Heart right ventricle (tissue), 16 donors: Measurements from ENCODE around the gene ABCC8. TPM values are rescaled to one million over a fixed set of nuclear protein-coding genes. Genes with fewer than 3 reads are reported as not detected.

Source experiments
- ATAC-seq, 8 donors: fragments of 200-7000 bp; cut with Tn5 transposase; one replicate each; pipeline ENCODE4 v1.9.1; 2020; ENCODE audit warnings: mild to moderate bottlenecking in 8 of 8, moderate library complexity in 8 of 8, moderate number of reproducible peaks in 1 of 8
- DNase-seq, 2 donors: peaks; one replicate each; pipeline ENCODE4 v3.0.0-alpha.2; 2020
- H3K27ac ChIP-seq, 10 donors: fragments of 200-600 bp; sonication (generic) in 2 of 10; one replicate each; pipeline versions ENCODE4 v1.5.0 to v1.8.0; 2020 to 2022; ENCODE audit warnings: mild to moderate bottlenecking in 3 of 10
- H3K27me3 ChIP-seq, 7 donors: fragments of 200-600 bp; one replicate each; pipeline ENCODE4 v1.8.0; 2021 to 2022; ENCODE audit warnings: mild to moderate bottlenecking in 2 of 7
- H3K36me3 ChIP-seq, 9 donors: fragments of 200-600 bp; sonication (generic) in 1 of 9; one replicate each; pipeline versions ENCODE4 v1.5.0 to v1.8.0; 2020 to 2022; ENCODE audit warnings: mild to moderate bottlenecking in 2 of 9
- H3K4me1 ChIP-seq, 9 donors: fragments of 200-600 bp; sonication (generic) in 1 of 9; one replicate each; pipeline versions ENCODE4 v1.5.0 to v1.8.0; 2020 to 2022; ENCODE audit warnings: mild to moderate bottlenecking in 4 of 9
- H3K4me3 ChIP-seq, 10 donors: fragments of 200-600 bp; sonication (generic) in 2 of 10; one replicate each; pipeline versions ENCODE4 v1.5.0 to v1.8.0; 2020 to 2022; ENCODE audit warnings: mild to moderate bottlenecking in 7 of 10, moderate library complexity in 2 of 10
- H3K9me3 ChIP-seq, 11 donors: fragments of 200-600 bp in 10 of 11; sonication (generic) in 2 of 11; one replicate each; pipeline versions ENCODE4 v1.5.0 to v1.8.0; 2013 to 2022; ENCODE audit warnings: mild to moderate bottlenecking in 2 of 11, control low read depth in 1 of 11, moderate library complexity in 1 of 11
- WGBS, 2 donors: extraction: QIAGEN DNeasy Blood & Tissue Kit; methylation state at CpG; one replicate each; pipeline ENCODE4 v1.1.7; 2013; ENCODE audit warnings: inconsistent platforms in 1 of 2; 5-methylcytosine and 5-hydroxymethylcytosine counted together
- intact Hi-C, 10 donors: fragments of 100-400 bp; cut with DNase I; formaldehyde crosslinking; loops; one replicate each; pipeline versions ENCODE4 v1.11.1 to v1.14.2; 2022
- polyA plus RNA-seq, 2 donors: library from polyadenylated mRNA; stranded (reverse); fragments of 200-250 nt; gene quantifications; one replicate each; pipeline ENCODE4 v1.2.3, GENCODE V29; 2013
- total RNA-seq, 10 donors: library from RNA; stranded (reverse); fragmentation: NEBNext Ultra II Directional in 3 of 10; extraction: Animal tissue kit (Norgen Biotek cat#: 25700) in 3 of 10; gene quantifications; one replicate each; pipeline versions ENCODE4 v1.2.1 to v1.2.4, GENCODE V29; 2021 to 2023
- TF ChIP-seq, protein P1 (sequence below), 9 donors: fragments of 200-600 bp; sonication (generic) in 2 of 9; IDR thresholded peaks; one replicate each; pipeline versions ENCODE4 v1.5.0 to v1.8.0; 2021 to 2022; ENCODE audit warnings: antibody characterized with exemption in 9 of 9, mild to moderate bottlenecking in 5 of 9, moderate library complexity in 1 of 9
- donor health status: Arrhythmogenic right ventricular cardiomyopathy.
- donor health status: ischemic (EF 13 %, LVEDD 7.1; RV severe dilation, severe dysfunction).
- donor health status: healthy with polysubstance abuse.
- donor health status: DM: no; HTN: yes; CAD: no.
- donor health status: DM: no; HTN: no; CAD: no.
- donor health status: ischemic (EF 25% LVEDD 6.9; RV normal size, moderate dysfunction).
- donor health status: ischemic (EF 25% LVEDD 5.7; RV mildly dilated, moderate dysfunction).
- donor health status: healthy.
- donor health status: DM: yes; HTN: yes; CAD: no.
- donor health status: Ischemic cardiomyopathy.
- donor health status: ischemic (EF 35%, LVEDD 5.7; RV mildly dilated, moderate dysfunction).
- donor health status: nonischemic (EF 11% LVEDD 7.7; RV severe dilation, severe dysfunction).
- donor health status: DM: yes; HTN: yes; CAD: no.
- donor health status: PGD.
- donor health status: ischemic (EF 29% LVEDD 5.4; RV normal size, mild dysfunction).
- donor health status: nonischemic (EF 23%, LVEDD 6.1; RV moderate dilation, normal function).

ABCC8 gene
- total and polyA plus RNA-seq, 12 donors = 0.47 to 8.6 (median 4.9) TPM

DNA sequence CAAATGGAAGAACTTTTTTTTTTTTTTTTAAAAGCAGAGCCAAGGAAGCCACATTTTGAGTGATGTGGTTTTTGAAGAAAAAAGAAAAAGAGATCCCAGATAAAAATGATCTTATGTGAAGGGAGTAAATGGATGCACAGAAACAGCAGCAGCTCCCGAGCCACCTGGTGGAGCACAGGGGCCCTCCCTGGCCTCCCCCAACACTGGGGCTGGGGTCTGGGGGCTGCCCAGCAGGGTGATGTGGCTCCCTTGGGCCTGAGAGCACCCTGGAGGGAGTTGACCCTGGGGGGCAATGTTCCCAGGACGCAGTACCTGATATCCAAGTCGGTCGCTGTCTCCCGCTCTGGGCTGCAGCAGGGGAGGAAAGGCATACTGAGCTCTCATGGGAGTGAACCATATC, 61.7 kb downstream of the ABCC8 start:
- intact Hi-C loops = no loop called here

DNA sequence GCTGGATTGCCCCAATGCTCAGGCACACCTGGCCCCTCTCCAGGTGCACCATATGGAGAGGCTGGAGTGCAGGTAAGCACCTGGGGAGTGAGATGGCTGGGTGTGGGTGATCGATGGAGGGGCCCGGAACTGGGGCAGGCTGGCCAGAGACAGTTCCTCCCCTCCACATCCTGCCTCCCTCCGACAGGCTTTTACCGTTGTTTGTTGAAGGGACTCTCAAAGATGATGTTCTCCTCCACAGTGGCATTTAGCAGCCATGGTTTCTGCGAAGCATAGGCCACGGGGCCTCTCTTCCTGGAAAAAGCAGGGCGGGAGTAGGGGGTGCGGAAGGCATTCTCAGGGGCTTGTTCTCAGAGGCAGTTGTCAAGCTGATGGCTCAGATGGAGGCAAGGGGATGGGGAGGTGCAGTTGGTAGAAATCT, 62.3 kb downstream of the ABCC8 start:
- peaks cover 0 to 23% (median 6%) of the 10 kb centered on the region in 9 donors for H3K4me1 ChIP-seq
- peaks cover 0 to 4% (median 0%) of the 10 kb centered on the region in 7 donors for H3K27me3 ChIP-seq
- H3K27ac ChIP-seq = no peak overlapping the region
- H3K9me3 ChIP-seq = no peaks in the 10 kb centered on the region
- intact Hi-C loops = no loop called here
- H3K4me3 ChIP-seq = no peak overlapping the region
- WGBS, 2 donors = 70 to 72% methylated on average over 8 of the region's 8 CpGs
- no peak for ATAC-seq
- TF ChIP-seq, protein P1, sequence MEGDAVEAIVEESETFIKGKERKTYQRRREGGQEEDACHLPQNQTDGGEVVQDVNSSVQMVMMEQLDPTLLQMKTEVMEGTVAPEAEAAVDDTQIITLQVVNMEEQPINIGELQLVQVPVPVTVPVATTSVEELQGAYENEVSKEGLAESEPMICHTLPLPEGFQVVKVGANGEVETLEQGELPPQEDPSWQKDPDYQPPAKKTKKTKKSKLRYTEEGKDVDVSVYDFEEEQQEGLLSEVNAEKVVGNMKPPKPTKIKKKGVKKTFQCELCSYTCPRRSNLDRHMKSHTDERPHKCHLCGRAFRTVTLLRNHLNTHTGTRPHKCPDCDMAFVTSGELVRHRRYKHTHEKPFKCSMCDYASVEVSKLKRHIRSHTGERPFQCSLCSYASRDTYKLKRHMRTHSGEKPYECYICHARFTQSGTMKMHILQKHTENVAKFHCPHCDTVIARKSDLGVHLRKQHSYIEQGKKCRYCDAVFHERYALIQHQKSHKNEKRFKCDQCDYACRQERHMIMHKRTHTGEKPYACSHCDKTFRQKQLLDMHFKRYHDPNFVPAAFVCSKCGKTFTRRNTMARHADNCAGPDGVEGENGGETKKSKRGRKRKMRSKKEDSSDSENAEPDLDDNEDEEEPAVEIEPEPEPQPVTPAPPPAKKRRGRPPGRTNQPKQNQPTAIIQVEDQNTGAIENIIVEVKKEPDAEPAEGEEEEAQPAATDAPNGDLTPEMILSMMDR (IDR thresholded peaks at IDR 0.05) = no peak
- H3K36me3 ChIP-seq = no peaks in the 10 kb centered on the region
- DNase-seq = no peak

More for the DNA sequence above, 61.7 kb downstream of the ABCC8 start:
- Histone ChIP-seq H3K4me1 (peaks cover 0 to 23% (median 6%) of the 10 kb centered on the region in 9 donors), H3K27ac (no peak overlapping the region), H3K9me3 (no peaks in the 10 kb centered on the region), H3K27me3 (peaks cover 0 to 8% (median 3%) of the 10 kb centered on the region in 7 donors), H3K4me3 (no peak overlapping the region), H3K36me3 (no peaks in the 10 kb centered on the region)
- 91 to 92% methylated on average over 5 of the region's 5 CpGs for WGBS, 2 donors
- TF ChIP-seq, protein P1 (IDR thresholded peaks at IDR 0.05) = no peak
- DNase-seq (no peak), ATAC-seq (peak in 1 of 8 donors; percentile 22)

DNA sequence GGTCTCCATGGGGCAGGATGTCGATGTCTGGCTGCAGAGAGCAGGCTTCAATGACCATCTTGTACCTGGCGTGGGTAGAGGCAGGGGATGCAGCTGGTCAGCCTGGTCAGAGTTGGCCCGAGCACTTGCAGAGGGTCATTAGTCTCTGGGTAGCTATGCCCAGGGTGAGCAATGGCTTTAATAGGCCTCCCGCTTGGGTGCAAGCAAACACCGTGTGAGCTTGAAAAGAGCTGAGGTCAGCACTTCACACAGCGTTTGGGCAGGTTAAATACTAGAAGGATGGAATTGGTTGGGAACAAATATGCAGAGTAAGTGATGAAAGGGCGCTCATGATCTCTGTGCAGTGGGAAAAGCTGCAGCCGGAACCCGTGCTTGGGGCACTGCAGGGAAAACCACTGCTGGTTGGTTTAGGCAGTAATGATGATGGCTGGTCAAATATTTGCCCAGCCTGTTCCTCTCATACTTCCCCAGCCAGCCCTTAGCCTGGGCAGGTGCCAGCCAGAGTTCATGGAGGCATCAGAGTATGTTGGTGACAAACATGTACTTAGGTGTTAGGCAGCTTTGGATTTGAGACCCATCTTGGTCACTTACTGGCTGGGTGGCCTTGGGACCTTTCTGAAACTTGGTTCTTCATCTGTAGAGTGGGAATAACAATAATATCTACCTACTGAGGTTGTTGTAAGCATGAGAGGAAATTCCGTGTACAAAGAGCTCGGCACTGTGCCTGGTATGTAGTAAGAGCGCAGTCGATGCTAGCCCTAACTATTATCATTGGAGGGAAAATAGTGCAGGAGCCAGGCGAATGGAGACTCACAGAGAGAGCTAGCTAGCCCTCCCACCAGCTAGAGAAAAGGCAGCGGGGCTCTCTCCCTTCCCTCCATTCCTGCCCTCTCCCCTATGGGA, 63.0 kb downstream of the ABCC8 start:
- Histone ChIP-seq H3K4me1 (peaks cover 0 to 23% (median 6%) of the 10 kb centered on the region in 9 donors), H3K27me3 (no peaks in the 10 kb centered on the region), H3K27ac (no peak overlapping the region), H3K4me3 (no peak overlapping the region), H3K9me3 (no peaks in the 10 kb centered on the region), H3K36me3 (no peaks in the 10 kb centered on the region)
- 84 to 87% methylated on average over 15 of the region's 15 CpGs for WGBS, 2 donors
- TF ChIP-seq, protein P1 (IDR thresholded peaks at IDR 0.05) = no peak
- DNase-seq (no peak), ATAC-seq (no peak)
- intact Hi-C loops = no loop called here

DNA sequence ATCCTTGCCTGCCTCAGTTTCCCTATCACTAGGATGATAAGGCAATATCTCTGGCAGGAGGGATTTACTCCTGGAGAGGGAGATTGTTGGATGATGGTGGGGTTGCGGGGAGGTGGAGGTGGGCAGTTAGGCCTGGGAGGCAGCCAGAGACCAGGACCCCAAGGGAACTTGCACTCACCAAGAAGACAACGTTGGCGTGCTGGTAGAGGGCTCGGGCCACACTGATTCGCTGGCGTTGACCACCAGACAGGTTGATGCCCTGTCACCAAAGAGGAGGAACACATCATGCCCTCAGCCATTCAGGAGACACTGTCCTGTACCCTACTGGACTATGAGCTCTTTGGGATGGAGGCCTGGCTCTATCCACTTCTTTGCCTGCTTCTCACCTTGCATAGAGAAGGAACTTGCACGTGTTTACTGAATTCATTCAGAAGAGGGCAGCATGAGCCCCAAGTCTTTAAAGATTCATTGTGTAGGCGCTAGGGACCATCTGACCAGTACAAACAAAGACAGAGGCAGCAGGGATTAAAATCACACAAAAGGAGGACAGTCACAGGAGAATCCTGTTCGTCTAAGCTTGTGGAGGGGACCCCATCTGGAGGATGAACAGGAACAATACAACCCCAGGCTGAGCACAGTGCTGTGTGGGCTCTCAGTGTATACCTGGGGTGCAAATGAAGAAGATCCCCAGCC, 64.0 kb downstream of the ABCC8 start:
- intact Hi-C loops = no loop called here
- DNase-seq = no peak
- no peaks in the 10 kb centered on the region for H3K36me3 ChIP-seq
- H3K9me3 ChIP-seq = no peaks in the 10 kb centered on the region
- ATAC-seq = no peak
- H3K4me1 ChIP-seq = peaks cover 0 to 23% (median 6%) of the 10 kb centered on the region in 9 donors
- no peak overlapping the region for H3K27ac ChIP-seq
- TF ChIP-seq, protein P1 (IDR thresholded peaks at IDR 0.05) = no peak
- H3K4me3 ChIP-seq = no peak overlapping the region
- no peaks in the 10 kb centered on the region for H3K27me3 ChIP-seq
- WGBS, 2 donors = 76 to 81% methylated on average over 9 of the region's 9 CpGs
